Fibroblast of lung (primary cell): ENCODE data around the gene CRKL. TPM values are rescaled to one million over a fixed set of nuclear protein-coding genes. Genes with fewer than 3 reads are reported as not detected.
"Not testable (repeated sequence)": the region's sequence is repeated elsewhere in the genome, so short reads cannot be mapped to it uniquely, and the experiment has no call there.

ENCODE experiments used
- DNase-seq, 2 donors: peaks; one replicate each; pipeline versions ENCODE4 v3.0.0 to v3.0.0-alpha.2; 2010; ENCODE audit warnings: low read depth in 2 of 2
- H2AFZ ChIP-seq: 2 replicates; pipeline ENCODE4 v1.5.1; 2012; ENCODE audit warnings: low read length, control low read depth, inconsistent platforms
- H3K27ac ChIP-seq: 2 replicates; pipeline ENCODE4 v1.5.1; 2011; ENCODE audit warnings: low read length, control low read depth; ENCODE audit not compliant: insufficient read depth
- H3K27me3 ChIP-seq: 2 replicates; pipeline ENCODE4 v1.5.1; 2011; ENCODE audit warnings: mild to moderate bottlenecking, low read length; ENCODE audit not compliant: control insufficient read depth, insufficient read depth
- H3K36me3 ChIP-seq: 2 replicates; pipeline ENCODE4 v1.5.1; 2011; ENCODE audit warnings: low read length; ENCODE audit not compliant: control insufficient read depth, insufficient read depth
- H3K4me1 ChIP-seq: 2 replicates; pipeline ENCODE4 v1.5.1; 2011; ENCODE audit warnings: low read length; ENCODE audit not compliant: control insufficient read depth, insufficient read depth; ENCODE audit errors: extremely low read depth
- H3K4me2 ChIP-seq: 2 replicates; pipeline ENCODE4 v1.5.1; 2011; ENCODE audit warnings: low read length, control low read depth; ENCODE audit not compliant: insufficient read depth; ENCODE audit errors: extremely low read depth
- H3K4me3 ChIP-seq, 4 experiments: fragments of 200-600 bp in 1 of 4; sonication (generic) in 1 of 4; replicated peaks in 1 of 4; 2 replicates each; pipeline ENCODE4 v1.5.1; 2011 to 2016; ENCODE audit warnings: low read length in 4 of 4, low read depth in 3 of 4, mild to moderate bottlenecking in 3 of 4, control low read depth in 2 of 4, inconsistent platforms in 1 of 4, mixed read lengths in 1 of 4; ENCODE audit not compliant: insufficient read depth in 1 of 4; ENCODE audit errors: control extremely low read depth in 1 of 4
- H3K79me2 ChIP-seq: 2 replicates; pipeline ENCODE4 v1.5.1; 2012; ENCODE audit warnings: mild to moderate bottlenecking, low read length, inconsistent platforms; ENCODE audit not compliant: control insufficient read depth, insufficient read depth
- H3K9ac ChIP-seq: 2 replicates; pipeline ENCODE4 v1.5.1; 2011; ENCODE audit warnings: mild to moderate bottlenecking, low read length, control low read depth; ENCODE audit not compliant: insufficient read depth
- H3K9me3 ChIP-seq: 2 replicates; pipeline ENCODE4 v1.5.1; 2012; ENCODE audit warnings: low read depth, low read length; ENCODE audit not compliant: control insufficient read depth, insufficient read depth
- H4K20me1 ChIP-seq: 2 replicates; pipeline ENCODE4 v1.5.1; 2011; ENCODE audit warnings: low read length; ENCODE audit not compliant: control insufficient read depth, insufficient read depth; ENCODE audit errors: extremely low read depth
- EZH2 ChIP-seq: IDR thresholded peaks from 2 replicates; pipeline ENCODE4 v1.5.1; 2012; ENCODE audit warnings: low read length, control low read depth, mild to moderate bottlenecking; ENCODE audit errors: missing control alignments
- polyA plus RNA-seq, 2 donors: library from polyadenylated mRNA; depleted of rRNA in 1 of 2; stranded (reverse) in 1 of 2; unstranded in 1 of 2; fragments of >200 nt; gene quantifications; 2 replicates each; pipeline ENCODE4 v1.2.1, GENCODE V29; 2011 to 2012; ENCODE audit warnings: missing spikeins in 1 of 2
- total RNA-seq: library from RNA; depleted of rRNA; stranded (reverse); fragments of >200 nt; gene quantifications from 2 replicates; pipeline ENCODE4 v1.2.1, GENCODE V29; 2014
- TF ChIP-seq, protein P1 (sequence below), 2 donors: IDR thresholded peaks in 1 of 2; conservative IDR thresholded peaks in 1 of 2; 1 replicate in 1 of 2; 2 replicates in 1 of 2; pipeline ENCODE4 v1.5.1; 2011 to 2012; ENCODE audit warnings: low read length in 2 of 2, control low read depth in 1 of 2, inconsistent platforms in 1 of 2, low read depth in 1 of 2, mild to moderate bottlenecking in 1 of 2

The CRKL gene
- total and polyA plus RNA-seq, 2 donors (not counting 1 experiment from before 2014, with no cell fraction given), result 23.8 to 45.1 TPM

DNA sequence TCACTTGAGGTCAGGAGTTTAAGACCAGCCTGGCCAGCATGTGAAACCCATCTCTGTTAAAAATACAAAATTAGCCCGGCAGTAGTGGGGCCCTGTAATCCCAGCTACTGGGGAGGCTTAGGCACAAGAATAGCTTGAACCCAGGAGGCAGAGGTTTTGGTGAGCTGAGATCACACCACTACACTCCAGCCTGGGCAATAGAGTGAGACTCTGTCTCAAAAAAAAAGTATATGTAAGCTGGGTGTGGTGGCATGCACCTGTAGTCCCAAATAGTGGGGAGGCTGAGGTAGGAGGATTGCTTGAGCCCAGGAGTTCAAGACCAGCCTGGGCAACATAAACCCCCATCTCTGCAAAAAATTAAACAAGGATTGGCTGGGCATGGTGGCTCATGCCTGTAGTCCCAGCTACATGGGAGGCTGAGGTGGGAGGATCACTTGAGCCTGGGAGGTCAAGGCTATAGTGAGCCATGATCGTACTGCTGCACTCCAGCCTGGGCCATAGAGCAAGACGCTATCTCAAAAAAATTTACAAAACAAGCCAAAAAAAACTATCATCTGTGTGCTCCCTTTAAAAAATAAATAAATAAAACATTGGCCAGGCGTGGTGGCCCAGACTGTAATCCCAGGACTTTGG lies 10.8 kb downstream of the CRKL start:
- H3K27me3 ChIP-seq, result no peaks in the 10 kb centered on the region
- no peak overlapping the region for H3K4me2 ChIP-seq
- H3K79me2 ChIP-seq, result peaks cover 89% of the 10 kb centered on the region
- no peak overlapping the region for H3K27ac ChIP-seq
- H3K9me3 ChIP-seq, result no peaks in the 10 kb centered on the region
- H3K4me3 ChIP-seq, result no peak overlapping the region
- H3K9ac ChIP-seq, result no peak overlapping the region
- no peaks in the 10 kb centered on the region for H3K36me3 ChIP-seq
- no peak for DNase-seq
- no peaks in the 10 kb centered on the region for H3K4me1 ChIP-seq
- no peak overlapping the region for H2AFZ ChIP-seq
- no peak for TF ChIP-seq EZH2
- TF ChIP-seq, protein P1, sequence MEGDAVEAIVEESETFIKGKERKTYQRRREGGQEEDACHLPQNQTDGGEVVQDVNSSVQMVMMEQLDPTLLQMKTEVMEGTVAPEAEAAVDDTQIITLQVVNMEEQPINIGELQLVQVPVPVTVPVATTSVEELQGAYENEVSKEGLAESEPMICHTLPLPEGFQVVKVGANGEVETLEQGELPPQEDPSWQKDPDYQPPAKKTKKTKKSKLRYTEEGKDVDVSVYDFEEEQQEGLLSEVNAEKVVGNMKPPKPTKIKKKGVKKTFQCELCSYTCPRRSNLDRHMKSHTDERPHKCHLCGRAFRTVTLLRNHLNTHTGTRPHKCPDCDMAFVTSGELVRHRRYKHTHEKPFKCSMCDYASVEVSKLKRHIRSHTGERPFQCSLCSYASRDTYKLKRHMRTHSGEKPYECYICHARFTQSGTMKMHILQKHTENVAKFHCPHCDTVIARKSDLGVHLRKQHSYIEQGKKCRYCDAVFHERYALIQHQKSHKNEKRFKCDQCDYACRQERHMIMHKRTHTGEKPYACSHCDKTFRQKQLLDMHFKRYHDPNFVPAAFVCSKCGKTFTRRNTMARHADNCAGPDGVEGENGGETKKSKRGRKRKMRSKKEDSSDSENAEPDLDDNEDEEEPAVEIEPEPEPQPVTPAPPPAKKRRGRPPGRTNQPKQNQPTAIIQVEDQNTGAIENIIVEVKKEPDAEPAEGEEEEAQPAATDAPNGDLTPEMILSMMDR (conservative IDR thresholded peaks at IDR 0.05 in 1 of 2, IDR thresholded peaks at IDR 0.05 in 1 of 2; ENCODE audit: low read depth in 1 of 2, low read length in 2 of 2), result no peak
- H4K20me1 ChIP-seq, result peaks cover 3% of the 10 kb centered on the region

DNA sequence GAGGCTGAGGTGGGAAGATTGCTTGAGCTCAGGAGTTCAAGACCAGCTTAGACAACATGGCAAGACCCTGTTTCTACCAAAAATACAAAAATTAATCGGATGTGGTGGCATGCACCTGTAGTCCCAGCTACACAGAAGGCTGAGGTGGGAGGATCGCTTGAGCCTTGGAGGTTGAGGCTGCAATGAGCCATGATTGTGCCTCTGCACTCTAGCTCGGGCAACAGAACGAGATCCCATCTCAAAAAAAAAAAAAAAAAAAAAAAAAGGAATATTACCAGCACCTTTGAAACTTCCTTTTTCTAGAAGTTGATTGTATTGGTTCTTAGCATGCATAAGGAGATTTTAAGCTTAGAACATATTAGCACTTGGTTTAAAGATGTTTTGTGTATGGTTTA lies 11.4 kb downstream of the CRKL start:
- TF ChIP-seq EZH2, result no peak
- TF ChIP-seq, protein P1 (conservative IDR thresholded peaks at IDR 0.05 in 1 of 2, IDR thresholded peaks at IDR 0.05 in 1 of 2; ENCODE audit: low read depth in 1 of 2, low read length in 2 of 2), result no peak
- Histone ChIP-seq H3K4me2 (no peak overlapping the region), H4K20me1 (peaks cover 3% of the 10 kb centered on the region)

DNA sequence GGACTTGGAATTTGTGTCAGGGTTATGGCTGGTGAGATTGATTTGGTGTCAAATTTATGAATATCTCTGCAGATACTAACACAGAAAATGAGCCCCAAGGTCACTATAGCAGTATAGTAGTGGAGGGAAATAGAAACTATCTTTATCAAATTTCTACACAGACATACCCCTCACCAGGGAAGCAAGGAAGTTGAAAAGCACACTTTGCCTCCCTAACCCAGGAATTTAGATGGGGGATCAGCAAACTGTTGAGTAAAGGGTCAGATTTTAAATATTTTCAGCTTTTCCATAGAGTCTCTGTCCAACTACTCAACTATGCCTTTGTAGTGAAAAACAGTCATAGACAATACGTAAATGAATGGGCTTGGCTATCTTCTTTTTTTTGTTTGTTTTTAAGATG lies 12.8 kb downstream of the CRKL start:
- Histone ChIP-seq H3K4me1 (no peaks in the 10 kb centered on the region), H4K20me1 (peaks cover 6% of the 10 kb centered on the region), H3K4me2 (no peak overlapping the region), H3K27ac (no peak overlapping the region), H3K4me3 (no peak overlapping the region), H3K27me3 (no peaks in the 10 kb centered on the region), H3K36me3 (peaks cover 5% of the 10 kb centered on the region), H3K9me3 (no peaks in the 10 kb centered on the region), H3K79me2 (peaks cover 86% of the 10 kb centered on the region), H2AFZ (no peak overlapping the region), H3K9ac (no peak overlapping the region)
- no peak for DNase-seq
- TF ChIP-seq, protein P1 (conservative IDR thresholded peaks at IDR 0.05 in 1 of 2, IDR thresholded peaks at IDR 0.05 in 1 of 2; ENCODE audit: low read depth in 1 of 2, low read length in 2 of 2), result no peak
- no peak for TF ChIP-seq EZH2

More for the DNA sequence above, 11.4 kb downstream of the CRKL start:
- H3K4me3 ChIP-seq, result no peak overlapping the region
- no peaks in the 10 kb centered on the region for H3K36me3 ChIP-seq
- no peak overlapping the region for H2AFZ ChIP-seq
- H3K4me1 ChIP-seq, result no peaks in the 10 kb centered on the region
- no peak for DNase-seq
- no peaks in the 10 kb centered on the region for H3K27me3 ChIP-seq
- no peak overlapping the region for H3K27ac ChIP-seq
- peaks cover 87% of the 10 kb centered on the region for H3K79me2 ChIP-seq
- no peak overlapping the region for H3K9ac ChIP-seq
- no peaks in the 10 kb centered on the region for H3K9me3 ChIP-seq

DNA sequence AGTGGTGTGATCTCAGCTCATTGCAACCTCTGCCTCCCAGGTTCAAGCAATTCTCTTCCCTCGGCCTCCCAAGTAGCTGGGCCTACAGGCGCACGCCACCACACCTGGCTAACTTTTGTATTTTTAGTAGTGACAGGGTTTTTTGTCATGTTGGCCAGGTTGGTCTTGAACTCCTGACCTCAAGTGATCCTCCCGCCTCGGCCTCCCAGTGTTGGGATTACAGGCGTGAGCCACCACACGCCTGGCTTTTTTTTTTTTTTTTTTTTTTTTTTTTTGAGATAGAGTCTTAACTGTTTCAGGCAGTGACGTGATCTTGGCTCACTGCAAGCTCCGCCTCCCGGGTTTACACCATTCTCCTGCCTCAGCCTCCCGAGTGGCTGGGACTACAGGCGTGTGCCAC lies 13.2 kb downstream of the CRKL start:
- H3K36me3 ChIP-seq, DNase-seq, H3K9me3 ChIP-seq, H3K4me2 ChIP-seq, H3K4me1 ChIP-seq, H3K27ac ChIP-seq, H2AFZ ChIP-seq, H3K4me3 ChIP-seq, H4K20me1 ChIP-seq, H3K27me3 ChIP-seq, H3K9ac ChIP-seq: not testable (repeated sequence)
- H3K79me2 ChIP-seq, result peaks cover 86% of the 10 kb centered on the region
